HG02623 (cell line): Measurements from ENCODE around the gene TRIO.
"Not testable (repeated sequence)": the region's sequence is repeated elsewhere in the genome, so short reads cannot be mapped to it uniquely, and the experiment has no call there.

Experiments
- ATAC-seq: cut with Tn5 transposase; IDR thresholded peaks from one replicate; pipeline ENCODE4 v1.9.1; 2021; ENCODE audit warnings: moderate library complexity; ENCODE audit not compliant: unreplicated experiment

The TRIO gene

DNA sequence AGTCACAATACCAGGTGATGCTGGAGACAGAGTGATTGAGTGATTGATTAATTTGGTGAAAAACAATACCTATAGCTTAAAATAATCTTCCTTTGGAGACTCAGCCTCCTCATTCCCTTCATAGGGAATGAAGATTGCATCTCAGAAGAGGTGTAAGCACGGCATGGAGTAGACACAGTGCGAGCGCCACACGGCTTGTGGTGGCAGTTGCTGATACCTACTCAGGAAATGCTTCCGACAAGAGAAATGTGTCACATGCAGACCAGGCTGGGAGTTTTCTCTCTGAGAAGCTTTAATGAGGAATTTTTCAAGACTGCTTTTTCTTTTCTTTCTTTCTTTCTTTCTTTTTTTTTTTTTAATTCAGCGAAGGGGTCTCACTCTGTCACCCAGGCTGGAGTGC lies 226.6 kb downstream of the TRIO start:
- ATAC-seq = no peak

DNA sequence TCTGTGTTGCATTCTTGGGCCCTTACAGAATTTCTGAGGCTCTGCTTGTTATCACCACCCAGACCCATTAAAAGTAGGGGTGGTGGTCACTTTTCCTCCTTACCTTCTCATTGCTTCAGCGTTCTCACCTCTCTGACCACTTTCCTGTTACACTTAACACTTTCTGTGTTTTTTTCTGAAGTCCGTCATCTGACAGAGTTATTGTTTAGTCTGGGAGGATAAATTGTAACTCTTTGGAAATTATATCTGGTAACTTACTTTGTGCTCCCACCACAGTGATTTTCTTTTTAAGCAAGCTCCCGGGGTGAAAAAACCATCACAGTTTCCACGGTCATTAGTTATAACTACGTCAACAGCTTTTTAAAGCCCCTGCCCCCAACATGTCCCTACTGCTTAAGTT lies 227.2 kb downstream of the TRIO start:
- ATAC-seq = no peak

GRCh38 chr5:14373685-14374084 lies 230.5 kb downstream of the TRIO start:
- ATAC-seq = no peak

DNA sequence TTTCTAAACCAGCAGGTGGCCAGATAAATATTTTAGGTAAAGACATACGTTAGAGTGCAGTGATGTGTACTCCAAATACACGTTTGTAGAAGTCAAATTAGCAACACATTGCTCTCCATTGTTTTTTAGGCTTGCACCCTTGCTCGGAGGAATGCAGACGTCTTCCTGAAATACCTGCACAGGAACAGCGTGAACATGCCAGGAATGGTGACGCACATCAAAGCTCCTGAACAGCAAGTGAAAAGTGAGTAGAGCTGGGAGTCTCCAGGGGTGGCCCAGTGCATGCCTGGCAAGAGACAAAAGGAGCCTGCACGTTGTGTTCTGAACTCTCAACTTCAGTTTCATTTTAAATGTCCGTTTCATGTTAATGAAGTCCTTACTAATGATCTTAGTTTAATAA lies 231.0 kb downstream of the TRIO start:
- ATAC-seq = no peak

DNA sequence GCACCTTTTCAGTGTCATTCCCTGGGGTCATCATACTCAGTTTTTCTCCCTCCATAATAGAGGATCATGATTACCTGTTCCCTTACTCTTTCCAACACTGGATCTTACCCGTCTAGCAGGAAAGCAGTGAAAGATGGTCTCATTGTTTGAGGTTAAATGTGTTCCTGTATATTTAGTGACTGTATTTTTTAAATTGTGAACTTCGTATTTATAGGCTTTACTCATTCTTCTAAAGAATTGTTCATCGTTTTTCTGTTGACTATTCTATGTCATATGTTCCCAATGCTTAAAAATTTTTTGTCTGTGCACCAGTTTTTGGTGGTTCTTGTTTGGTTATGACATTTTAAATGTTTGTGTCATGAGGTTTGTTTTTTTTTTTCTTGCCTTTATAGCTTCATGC lies 233.6 kb downstream of the TRIO start:
- no peak for ATAC-seq

- ATAC-seq = no peak
These were observed 236.8 kb downstream of the TRIO start for GRCh38 chr5:14379739-14380497.

DNA sequence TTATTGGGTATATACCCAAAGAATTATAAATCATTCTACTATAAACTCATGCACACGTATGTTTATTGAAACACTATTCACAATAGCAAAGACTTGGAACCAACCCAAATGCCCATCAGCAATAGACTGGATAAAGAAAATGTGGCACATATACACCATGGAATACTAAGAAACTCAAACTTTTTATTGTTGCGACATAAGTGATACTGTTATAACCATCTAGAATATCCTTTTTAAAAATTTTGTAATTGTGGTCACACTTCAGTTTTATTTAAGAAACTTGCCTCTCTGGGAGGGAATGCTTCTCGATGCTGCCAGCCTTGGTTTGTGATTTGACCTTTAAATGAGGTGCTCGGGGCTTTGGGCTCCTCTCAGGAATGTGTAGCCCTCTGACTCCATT lies 237.6 kb downstream of the TRIO start:
- no peak for ATAC-seq

- no peak for ATAC-seq
These were observed 239.5 kb downstream of the TRIO start for GRCh38 chr5:14382640-14383039.

DNA sequence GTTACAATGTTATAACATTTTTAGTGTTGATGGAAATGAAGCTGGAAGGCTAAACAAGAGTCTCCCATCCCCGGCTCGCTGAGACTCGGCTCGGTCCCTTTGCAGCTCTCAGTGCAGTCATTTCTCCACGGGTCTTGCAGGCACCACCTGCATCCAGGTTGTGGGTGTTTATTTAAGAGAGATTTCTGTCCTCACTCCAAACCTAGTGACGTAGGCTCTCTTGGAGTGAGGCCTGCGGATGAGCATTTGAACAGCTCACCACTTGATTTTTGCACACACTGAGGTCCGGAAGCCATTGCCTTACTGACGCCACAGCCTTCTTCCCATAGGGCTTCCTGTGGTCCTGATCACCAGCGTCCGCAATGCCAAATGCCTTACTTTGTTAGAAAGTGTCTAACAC lies 240.8 kb downstream of the TRIO start:
- ATAC-seq = no peak

GRCh38 chr5:14385019-14385418 lies 241.9 kb downstream of the TRIO start:
- no peak for ATAC-seq

GRCh38 chr5:14386884-14387624 lies 243.9 kb downstream of the TRIO start:
- no peak for ATAC-seq

DNA sequence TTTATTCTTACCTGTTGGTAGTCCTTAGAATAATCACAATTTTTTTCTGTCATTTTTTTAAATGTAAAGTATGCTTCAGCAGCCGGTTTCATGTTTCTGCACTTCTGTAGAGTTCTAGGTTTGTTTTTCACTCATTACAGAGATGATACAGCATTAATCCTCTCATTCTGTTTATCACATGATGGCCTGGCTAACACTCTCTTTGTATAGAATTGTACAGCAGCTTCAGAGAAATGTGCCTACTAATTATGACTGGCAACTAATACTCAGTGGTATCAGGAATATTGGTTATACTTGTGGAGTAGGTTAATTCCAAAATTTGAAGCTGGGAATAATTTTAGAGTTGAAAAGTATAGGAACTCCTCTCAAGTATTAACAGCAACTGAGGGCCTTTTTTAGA lies 245.6 kb downstream of the TRIO start:
- ATAC-seq = no peak

GRCh38 chr5:14392552-14392951 lies 249.4 kb downstream of the TRIO start:
- not testable (repeated sequence) for ATAC-seq

DNA sequence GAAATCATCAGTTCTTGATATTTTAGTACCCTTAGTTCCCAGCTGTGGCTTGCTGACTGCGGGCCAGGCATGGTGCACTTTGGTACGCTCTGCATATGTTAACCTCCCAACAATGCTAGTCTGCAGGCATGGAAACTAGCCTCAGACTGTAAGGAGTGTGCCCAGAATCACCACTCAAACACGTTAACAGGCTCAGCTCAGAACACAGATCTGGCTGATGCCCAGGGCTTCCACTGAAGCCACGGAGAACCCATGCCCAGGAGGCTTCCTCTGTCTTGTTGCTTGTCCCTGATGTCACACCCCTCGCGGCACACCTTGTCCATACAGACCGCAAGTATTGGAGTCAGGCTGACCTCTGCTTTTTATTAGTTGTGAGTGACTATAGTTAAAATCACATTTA lies 251.2 kb downstream of the TRIO start:
- no peak for ATAC-seq

- no peak for ATAC-seq
These were observed 252.3 kb downstream of the TRIO start for GRCh38 chr5:14395411-14395810.

GRCh38 chr5:14396066-14396465 lies 252.9 kb downstream of the TRIO start:
- no peak for ATAC-seq

DNA sequence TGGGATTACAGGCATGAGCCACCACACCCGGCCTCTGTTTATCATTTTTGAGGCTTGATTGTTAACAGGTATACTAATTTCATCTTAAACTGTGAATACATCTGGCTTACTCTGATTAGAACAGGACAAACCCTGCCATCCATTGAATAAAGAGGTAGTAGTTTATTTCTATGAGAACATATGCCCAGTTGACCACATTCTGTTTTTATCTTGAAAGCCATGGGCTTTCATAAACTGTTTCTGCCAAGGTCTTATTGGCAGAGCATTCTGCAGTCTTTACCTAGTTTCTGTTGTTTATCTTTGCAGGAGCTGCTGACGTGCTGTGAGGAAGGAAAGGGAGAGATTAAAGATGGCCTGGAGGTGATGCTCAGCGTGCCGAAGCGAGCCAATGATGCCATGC lies 253.6 kb downstream of the TRIO start:
- ATAC-seq = no peak

DNA sequence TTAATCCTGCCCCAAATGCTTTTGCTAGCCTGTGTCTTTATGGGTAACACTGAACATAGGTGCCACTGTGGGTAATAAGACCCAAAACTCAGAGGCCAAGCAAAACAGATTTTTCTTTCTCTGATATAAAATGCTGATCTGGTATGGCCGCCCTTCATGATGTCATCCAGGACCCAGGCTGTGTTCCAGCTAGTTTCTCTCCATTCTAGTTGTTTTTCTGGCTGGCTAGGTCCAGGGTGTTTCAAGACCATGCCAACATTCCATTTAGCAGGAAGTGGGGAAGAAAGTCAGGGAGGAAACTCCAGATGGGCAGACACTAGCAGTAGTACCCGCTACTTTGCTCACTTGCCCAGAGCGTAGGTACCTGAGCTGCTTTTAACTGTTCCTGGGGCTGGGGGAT lies 254.6 kb downstream of the TRIO start:
- ATAC-seq = no peak

GRCh38 chr5:14399054-14399692 lies 256.0 kb downstream of the TRIO start:
- ATAC-seq = no peak

GRCh38 chr5:14400085-14400484 lies 256.9 kb downstream of the TRIO start:
- ATAC-seq = no peak

DNA sequence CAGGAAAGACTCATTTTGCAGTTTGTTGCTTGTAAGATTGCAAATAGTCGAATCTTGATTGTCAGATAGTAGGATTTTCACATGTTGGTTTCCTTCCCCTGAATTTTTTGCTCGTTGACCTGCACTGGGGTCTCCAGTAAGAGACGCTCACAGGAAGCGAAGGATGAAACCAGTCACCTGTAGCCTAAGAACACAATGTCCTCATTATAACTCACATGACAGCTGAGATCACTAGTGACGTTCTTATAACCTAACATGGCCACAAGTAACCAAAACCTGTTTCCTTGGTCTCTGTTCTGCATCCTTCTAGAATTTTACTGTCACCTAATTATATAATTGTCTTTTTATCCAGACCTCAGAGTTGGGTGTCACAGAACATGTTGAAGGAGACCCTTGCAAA lies 257.5 kb downstream of the TRIO start:
- ATAC-seq = no peak

DNA sequence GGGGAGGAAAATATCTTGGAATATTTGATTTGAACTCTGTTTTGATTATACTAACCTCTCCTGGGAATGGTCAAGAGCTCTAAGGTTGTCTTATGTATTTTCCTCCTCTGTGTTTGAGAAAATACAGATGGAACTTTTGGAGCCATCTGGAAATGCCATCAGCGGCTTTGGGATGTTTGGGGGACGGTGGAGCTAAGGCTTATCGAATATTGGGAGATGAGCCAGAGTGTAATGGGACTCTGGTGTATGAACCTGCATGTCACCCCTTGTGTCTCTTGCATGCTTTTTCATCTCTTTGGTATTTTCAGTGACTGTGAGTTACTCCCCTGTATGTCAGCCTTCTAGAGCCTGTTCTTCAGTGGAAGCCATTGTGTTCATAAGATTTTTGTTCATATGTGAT lies 258.5 kb downstream of the TRIO start:
- ATAC-seq = no peak
